Measurements from ENCODE around the gene POLR1A.

GRCh38 chr2:86143307-86143706 is 37.6 kb upstream of the POLR1A start:
- TF ChIP-seq CTCF (IDR thresholded peaks at IDR 0.05) = no peak
- TF ChIP-seq POLR2A (IDR thresholded peaks at IDR 0.05) = no peak
- TF ChIP-seq POLR2AphosphoS5 (IDR thresholded peaks at IDR 0.05) = no peak

All from gastroesophageal sphincter (tissue), 3 donors.